Measurements from ENCODE around the gene MT1F.

MT1F gene

GRCh38 chr16:56697456-56698155 lies 39.8 kb downstream of the MT1F start:
- Histone ChIP-seq H4K20me1 (ENCODE audit: insufficient read depth, low read length) (no peaks in the 10 kb centered on the region), H3K4me1 (ENCODE audit: insufficient read depth, low read length, severe bottlenecking) (no peaks in the 10 kb centered on the region), H3F3A (ENCODE audit: insufficient read depth, low read length) (no peaks in the 10 kb centered on the region), H3K9me2 (ENCODE audit: low read depth, low read length) (no peaks in the 10 kb centered on the region), H3K9ac (ENCODE audit: low read length) (no peak overlapping the region), H3K9me3 (ENCODE audit: low read length) (0 out of 2 replicates have a peak, but pooled peaks cover 5% of the 10 kb centered on the region), H3K4me3 (ENCODE audit: low read depth, low read length, poor library complexity, severe bottlenecking) (no peak overlapping the region), H3K27me3 (ENCODE audit: insufficient read depth, low read length) (peaks cover 2% of the 10 kb centered on the region; the same call in 1 of the 2 replicates), H3K79me2 (ENCODE audit: insufficient read depth, low read length) (no peaks in the 10 kb centered on the region), H2AFZ (ENCODE audit: low read length) (no peak overlapping the region), H3K4me2 (ENCODE audit: low read length) (no peak overlapping the region), H3K27ac (ENCODE audit: low read depth, low read length, poor library complexity, severe bottlenecking) (no peak overlapping the region), H3K36me3 (ENCODE audit: insufficient read depth, low read length) (no peaks in the 10 kb centered on the region; the same call in 1 of the 2 replicates)
- TF ChIP-seq EZH2 (IDR thresholded peaks at IDR 0.05; ENCODE audit: borderline replicate concordance, low read length), result no peak
- TF ChIP-seq, protein P1, sequence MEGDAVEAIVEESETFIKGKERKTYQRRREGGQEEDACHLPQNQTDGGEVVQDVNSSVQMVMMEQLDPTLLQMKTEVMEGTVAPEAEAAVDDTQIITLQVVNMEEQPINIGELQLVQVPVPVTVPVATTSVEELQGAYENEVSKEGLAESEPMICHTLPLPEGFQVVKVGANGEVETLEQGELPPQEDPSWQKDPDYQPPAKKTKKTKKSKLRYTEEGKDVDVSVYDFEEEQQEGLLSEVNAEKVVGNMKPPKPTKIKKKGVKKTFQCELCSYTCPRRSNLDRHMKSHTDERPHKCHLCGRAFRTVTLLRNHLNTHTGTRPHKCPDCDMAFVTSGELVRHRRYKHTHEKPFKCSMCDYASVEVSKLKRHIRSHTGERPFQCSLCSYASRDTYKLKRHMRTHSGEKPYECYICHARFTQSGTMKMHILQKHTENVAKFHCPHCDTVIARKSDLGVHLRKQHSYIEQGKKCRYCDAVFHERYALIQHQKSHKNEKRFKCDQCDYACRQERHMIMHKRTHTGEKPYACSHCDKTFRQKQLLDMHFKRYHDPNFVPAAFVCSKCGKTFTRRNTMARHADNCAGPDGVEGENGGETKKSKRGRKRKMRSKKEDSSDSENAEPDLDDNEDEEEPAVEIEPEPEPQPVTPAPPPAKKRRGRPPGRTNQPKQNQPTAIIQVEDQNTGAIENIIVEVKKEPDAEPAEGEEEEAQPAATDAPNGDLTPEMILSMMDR (IDR thresholded peaks at IDR 0.05; ENCODE audit: low read length), result no peak

- Histone ChIP-seq H3K4me2 (ENCODE audit: low read length) (no peak overlapping the region), H2AFZ (ENCODE audit: low read length) (no peak overlapping the region), H3K9me3 (ENCODE audit: low read length) (0 out of 2 replicates have a peak, but pooled peaks cover 5% of the 10 kb centered on the region)
Observed at GRCh38 chr16:56700195-56700594, 42.4 kb downstream of the MT1F start.

GRCh38 chr16:56700631-56701030 lies 42.9 kb downstream of the MT1F start:
- TF ChIP-seq EZH2 (IDR thresholded peaks at IDR 0.05; ENCODE audit: borderline replicate concordance, low read length), result no peak
- TF ChIP-seq, protein P1 (IDR thresholded peaks at IDR 0.05; ENCODE audit: low read length), result no peak
- H3K9ac ChIP-seq (ENCODE audit: low read length), result no peak overlapping the region
- no peak overlapping the region for H3K4me2 ChIP-seq (ENCODE audit: low read length)

More at GRCh38 chr16:56700195-56700594, 42.4 kb downstream of the MT1F start:
- Histone ChIP-seq H3K4me3 (ENCODE audit: low read depth, low read length, poor library complexity, severe bottlenecking) (no peak overlapping the region), H4K20me1 (ENCODE audit: insufficient read depth, low read length) (no peaks in the 10 kb centered on the region), H3K9ac (ENCODE audit: low read length) (no peak overlapping the region), H3F3A (ENCODE audit: insufficient read depth, low read length) (no peaks in the 10 kb centered on the region), H3K79me2 (ENCODE audit: insufficient read depth, low read length) (no peaks in the 10 kb centered on the region), H3K4me1 (ENCODE audit: insufficient read depth, low read length, severe bottlenecking) (no peaks in the 10 kb centered on the region), H3K27ac (ENCODE audit: low read depth, low read length, poor library complexity, severe bottlenecking) (no peak overlapping the region), H3K36me3 (ENCODE audit: insufficient read depth, low read length) (no peaks in the 10 kb centered on the region; the same call in 1 of the 2 replicates), H3K9me2 (ENCODE audit: low read depth, low read length) (no peaks in the 10 kb centered on the region), H3K27me3 (ENCODE audit: insufficient read depth, low read length) (peaks cover 2% of the 10 kb centered on the region; the same call in 1 of the 2 replicates)
- TF ChIP-seq EZH2 (IDR thresholded peaks at IDR 0.05; ENCODE audit: borderline replicate concordance, low read length), result no peak
- TF ChIP-seq, protein P1 (IDR thresholded peaks at IDR 0.05; ENCODE audit: low read length), result no peak

More at GRCh38 chr16:56700631-56701030, 42.9 kb downstream of the MT1F start:
- H3K27me3 ChIP-seq (ENCODE audit: insufficient read depth, low read length), result peaks cover 1% of the 10 kb centered on the region; the same call in 1 of the 2 replicates
- H4K20me1 ChIP-seq (ENCODE audit: insufficient read depth, low read length), result no peaks in the 10 kb centered on the region
- 0 out of 2 replicates have a peak, but pooled peaks cover 5% of the 10 kb centered on the region for H3K9me3 ChIP-seq (ENCODE audit: low read length)
- H3K4me3 ChIP-seq (ENCODE audit: low read depth, low read length, poor library complexity, severe bottlenecking), result no peak overlapping the region
- no peak overlapping the region for H2AFZ ChIP-seq (ENCODE audit: low read length)
- no peaks in the 10 kb centered on the region for H3K4me1 ChIP-seq (ENCODE audit: insufficient read depth, low read length, severe bottlenecking)
- H3F3A ChIP-seq (ENCODE audit: insufficient read depth, low read length), result no peaks in the 10 kb centered on the region
- H3K27ac ChIP-seq (ENCODE audit: low read depth, low read length, poor library complexity, severe bottlenecking), result no peak overlapping the region
- no peaks in the 10 kb centered on the region; the same call in 1 of the 2 replicates for H3K36me3 ChIP-seq (ENCODE audit: insufficient read depth, low read length)
- H3K79me2 ChIP-seq (ENCODE audit: insufficient read depth, low read length), result no peaks in the 10 kb centered on the region
- H3K9me2 ChIP-seq (ENCODE audit: low read depth, low read length), result no peaks in the 10 kb centered on the region
